HepG2 (cell line): Measurements from ENCODE around the gene SLC27A1. TPM values are rescaled to one million over a fixed set of nuclear protein-coding genes. Genes with fewer than 3 reads are reported as not detected.

Source experiments
- ERF ChIP-seq: IDR thresholded peaks from 2 replicates; pipeline ENCODE4 v1.6.1; 2018; ENCODE audit warnings: missing biosample characterization, missing genetic modification reagents
- EZH2 ChIP-seq: conservative IDR thresholded peaks from 2 replicates; pipeline ENCODE4 v1.6.1; 2012; ENCODE audit warnings: mild to moderate bottlenecking, low read depth, low read length, moderate library complexity
- FOXA1 ChIP-seq, 2 experiments: fragments of 450-650 bp in 1 of 2; sonication (generic) in 1 of 2; formaldehyde crosslinking in 1 of 2; IDR thresholded peaks; 2 replicates each; pipeline versions ENCODE4 v1.4.0 to v1.6.1; 2016 to 2020; ENCODE audit warnings: missing genetic modification reagents in 1 of 2
- FOXC1 ChIP-seq: sonication (generic); formaldehyde crosslinking; IDR thresholded peaks from 2 replicates; pipeline ENCODE4 v1.8.0; 2022; ENCODE audit warnings: mild to moderate bottlenecking, missing genetic modification reagents, borderline replicate concordance
- MED13 ChIP-seq: sonication (generic); formaldehyde crosslinking; IDR thresholded peaks from 2 replicates; pipeline ENCODE4 v1.5.0; 2020; ENCODE audit warnings: missing genetic modification reagents
- MTF2 ChIP-seq: sonication (generic); formaldehyde crosslinking; IDR thresholded peaks from 2 replicates; pipeline ENCODE4 v1.5.0; 2020; ENCODE audit warnings: missing genetic modification reagents, borderline replicate concordance
- NAIF1 ChIP-seq: sonication (generic); formaldehyde crosslinking; IDR thresholded peaks from 2 replicates; pipeline ENCODE4 v1.5.0; 2020; ENCODE audit warnings: mild to moderate bottlenecking, missing genetic modification reagents, borderline replicate concordance
- NFKBIZ ChIP-seq: IDR thresholded peaks from 2 replicates; pipeline ENCODE4 v1.6.1; 2018; ENCODE audit warnings: missing genetic modification reagents, missing compliant biosample characterization
- NFYB ChIP-seq: sonication (generic); formaldehyde crosslinking; IDR thresholded peaks from 2 replicates; pipeline ENCODE4 v1.4.0; 2020; ENCODE audit warnings: missing genetic modification reagents
- PHF20 ChIP-seq: sonication (generic); formaldehyde crosslinking; IDR thresholded peaks from 2 replicates; pipeline ENCODE4 v1.5.0; 2020; ENCODE audit warnings: mild to moderate bottlenecking, missing genetic modification reagents
- SP1 ChIP-seq, 2 experiments: fragments of 450-650 bp in 1 of 2; sonication (generic) in 1 of 2; formaldehyde crosslinking in 1 of 2; IDR thresholded peaks; 2 replicates each; pipeline versions ENCODE4 v1.4.0 to v1.6.1; 2016 to 2020; ENCODE audit warnings: missing genetic modification reagents in 1 of 2
- TAF1 ChIP-seq: sonication (generic); formaldehyde crosslinking; IDR thresholded peaks from 2 replicates; pipeline ENCODE4 v1.4.0; 2020; ENCODE audit warnings: missing genetic modification reagents
- ZBTB43 ChIP-seq: sonication (generic); formaldehyde crosslinking; conservative IDR thresholded peaks from 2 replicates; pipeline ENCODE4 v1.4.0; 2020; ENCODE audit warnings: missing genetic modification reagents
- ZNF326 ChIP-seq: sonication (generic); formaldehyde crosslinking; IDR thresholded peaks from 2 replicates; pipeline ENCODE4 v1.4.0; 2020; ENCODE audit warnings: missing genetic modification reagents, borderline replicate concordance
- ZNF484 ChIP-seq: sonication (generic); formaldehyde crosslinking; IDR thresholded peaks from 2 replicates; pipeline ENCODE4 v1.5.1; 2020; ENCODE audit warnings: mild to moderate bottlenecking, low read depth, missing genetic modification reagents, borderline replicate concordance
- ZNF674 ChIP-seq: sonication (generic); formaldehyde crosslinking; IDR thresholded peaks from 2 replicates; pipeline ENCODE4 v1.5.0; 2020; ENCODE audit warnings: low read depth, mild to moderate bottlenecking, missing genetic modification reagents
- ZNF7 ChIP-seq: IDR thresholded peaks from 2 replicates; pipeline ENCODE4 v1.6.1; 2016; ENCODE audit warnings: missing biosample characterization, missing genetic modification reagents
- ZNF766 ChIP-seq: sonication (generic); formaldehyde crosslinking; IDR thresholded peaks from 2 replicates; pipeline ENCODE4 v1.5.0; 2020; ENCODE audit warnings: missing genetic modification reagents, borderline replicate concordance
- ZNF839 ChIP-seq: sonication (generic); formaldehyde crosslinking; IDR thresholded peaks from 2 replicates; pipeline ENCODE4 v1.4.0; 2020; ENCODE audit warnings: missing genetic modification reagents, mild to moderate bottlenecking, borderline replicate concordance
- ZNF841 ChIP-seq: sonication (generic); formaldehyde crosslinking; IDR thresholded peaks from 2 replicates; pipeline ENCODE4 v1.8.1; 2023; ENCODE audit warnings: missing genetic modification reagents, borderline replicate concordance
- ZSCAN21 ChIP-seq: sonication (generic); formaldehyde crosslinking; IDR thresholded peaks from 2 replicates; pipeline ENCODE4 v1.8.0; 2022; ENCODE audit warnings: mild to moderate bottlenecking, missing genetic modification reagents, moderate library complexity, borderline replicate concordance
- polyA plus RNA-seq, 8 experiments: library from polyadenylated mRNA; depleted of rRNA in 3 of 8; stranded (reverse) in 7 of 8; unstranded in 1 of 8; fragments of >200 nt; fragmentation: Illumina TruSeq in 4 of 8; extraction: Trizol in 4 of 8; gene quantifications; 2 replicates each; pipeline versions ENCODE4 v1.2.1 to v1.2.3, GENCODE V29; 2011 to 2016; ENCODE audit warnings: low read depth in 4 of 8, missing spikeins in 1 of 8, mixed read lengths in 1 of 8; ENCODE audit not compliant: insufficient read depth in 1 of 8
- total RNA-seq, 5 experiments: library from RNA; depleted of rRNA; stranded (reverse); fragments of >200 nt; fragmentation: Illumina TruSeq; extraction: Trizol; gene quantifications; 2 replicates each; pipeline ENCODE4 v1.2.3, GENCODE V29; 2016; ENCODE audit warnings: low read depth in 1 of 5
- TF ChIP-seq, protein P1 (sequence below): sonication (generic); formaldehyde crosslinking; conservative IDR thresholded peaks from 2 replicates; pipeline ENCODE4 v1.4.0; 2020; ENCODE audit warnings: mild to moderate bottlenecking, missing genetic modification reagents, moderate library complexity
- TF ChIP-seq, protein P2 (sequence below): sonication (generic); formaldehyde crosslinking; IDR thresholded peaks from 2 replicates; pipeline ENCODE4 v1.4.0; 2020; ENCODE audit warnings: missing genetic modification reagents

Gene SLC27A1
- total and polyA plus RNA-seq, 2 of the 13 experiments (the other 11 are each of a cell fraction or from before 2014, with no cell fraction given) = 4.1 to 8.8 TPM

DNA sequence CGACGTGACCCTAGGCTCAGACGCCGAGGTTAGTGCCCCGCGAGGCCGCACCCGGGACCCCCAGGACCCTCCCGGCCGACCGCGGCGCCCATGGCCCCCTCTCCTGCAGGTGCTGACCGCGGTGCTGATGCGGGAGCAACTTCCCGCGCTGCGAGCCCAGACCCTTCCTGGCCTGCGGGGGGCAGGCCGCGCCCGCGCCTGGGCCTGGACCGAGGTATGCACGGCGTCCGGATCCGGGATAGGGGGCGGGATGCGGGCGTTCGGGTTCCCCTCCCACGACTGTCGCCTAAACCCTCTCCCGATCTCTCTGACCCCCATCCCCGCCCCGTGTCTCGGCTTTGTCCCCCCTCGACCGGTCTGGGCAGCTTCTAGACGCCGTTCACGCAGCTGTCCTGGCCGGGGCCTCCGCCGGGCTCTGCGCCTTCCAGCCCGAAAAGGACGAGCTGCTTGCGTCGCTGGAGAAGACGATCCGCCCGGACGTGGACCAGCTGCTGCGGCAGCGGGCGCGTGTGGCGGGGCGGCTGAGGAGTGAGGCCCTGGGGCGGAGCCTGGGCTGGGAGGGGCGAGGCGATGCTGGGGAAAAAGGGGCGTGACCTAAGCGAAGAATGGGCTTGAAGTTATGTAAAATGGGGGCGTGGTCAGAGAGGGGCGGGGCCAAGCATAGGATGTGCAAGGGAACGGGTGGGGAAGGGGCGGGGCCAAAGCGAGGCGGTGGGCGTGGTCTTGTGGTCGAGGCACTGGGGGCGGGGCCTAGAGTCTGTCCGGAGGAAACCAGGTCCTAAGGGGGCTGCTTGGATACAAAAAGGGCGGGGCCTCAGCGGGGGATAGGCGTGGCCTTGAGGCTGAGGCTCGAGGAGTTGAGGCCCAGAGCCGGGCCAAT is 69.2 kb downstream of the SLC27A1 start (continued):
- TF ChIP-seq, protein P1, sequence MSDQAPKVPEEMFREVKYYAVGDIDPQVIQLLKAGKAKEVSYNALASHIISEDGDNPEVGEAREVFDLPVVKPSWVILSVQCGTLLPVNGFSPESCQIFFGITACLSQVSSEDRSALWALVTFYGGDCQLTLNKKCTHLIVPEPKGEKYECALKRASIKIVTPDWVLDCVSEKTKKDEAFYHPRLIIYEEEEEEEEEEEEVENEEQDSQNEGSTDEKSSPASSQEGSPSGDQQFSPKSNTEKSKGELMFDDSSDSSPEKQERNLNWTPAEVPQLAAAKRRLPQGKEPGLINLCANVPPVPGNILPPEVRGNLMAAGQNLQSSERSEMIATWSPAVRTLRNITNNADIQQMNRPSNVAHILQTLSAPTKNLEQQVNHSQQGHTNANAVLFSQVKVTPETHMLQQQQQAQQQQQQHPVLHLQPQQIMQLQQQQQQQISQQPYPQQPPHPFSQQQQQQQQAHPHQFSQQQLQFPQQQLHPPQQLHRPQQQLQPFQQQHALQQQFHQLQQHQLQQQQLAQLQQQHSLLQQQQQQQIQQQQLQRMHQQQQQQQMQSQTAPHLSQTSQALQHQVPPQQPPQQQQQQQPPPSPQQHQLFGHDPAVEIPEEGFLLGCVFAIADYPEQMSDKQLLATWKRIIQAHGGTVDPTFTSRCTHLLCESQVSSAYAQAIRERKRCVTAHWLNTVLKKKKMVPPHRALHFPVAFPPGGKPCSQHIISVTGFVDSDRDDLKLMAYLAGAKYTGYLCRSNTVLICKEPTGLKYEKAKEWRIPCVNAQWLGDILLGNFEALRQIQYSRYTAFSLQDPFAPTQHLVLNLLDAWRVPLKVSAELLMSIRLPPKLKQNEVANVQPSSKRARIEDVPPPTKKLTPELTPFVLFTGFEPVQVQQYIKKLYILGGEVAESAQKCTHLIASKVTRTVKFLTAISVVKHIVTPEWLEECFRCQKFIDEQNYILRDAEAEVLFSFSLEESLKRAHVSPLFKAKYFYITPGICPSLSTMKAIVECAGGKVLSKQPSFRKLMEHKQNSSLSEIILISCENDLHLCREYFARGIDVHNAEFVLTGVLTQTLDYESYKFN (CRISPR knock-in tag) = no peak
- no peak for TF ChIP-seq ZNF484 (CRISPR knock-in tag)
- no peak for TF ChIP-seq NFKBIZ
- TF ChIP-seq, protein P2, sequence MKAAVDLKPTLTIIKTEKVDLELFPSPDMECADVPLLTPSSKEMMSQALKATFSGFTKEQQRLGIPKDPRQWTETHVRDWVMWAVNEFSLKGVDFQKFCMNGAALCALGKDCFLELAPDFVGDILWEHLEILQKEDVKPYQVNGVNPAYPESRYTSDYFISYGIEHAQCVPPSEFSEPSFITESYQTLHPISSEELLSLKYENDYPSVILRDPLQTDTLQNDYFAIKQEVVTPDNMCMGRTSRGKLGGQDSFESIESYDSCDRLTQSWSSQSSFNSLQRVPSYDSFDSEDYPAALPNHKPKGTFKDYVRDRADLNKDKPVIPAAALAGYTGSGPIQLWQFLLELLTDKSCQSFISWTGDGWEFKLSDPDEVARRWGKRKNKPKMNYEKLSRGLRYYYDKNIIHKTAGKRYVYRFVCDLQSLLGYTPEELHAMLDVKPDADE = no peak
- TF ChIP-seq MTF2 (CRISPR knock-in tag) = 0 out of 2 replicates have a peak, but pooled peaks have one; percentile 25
- TF ChIP-seq ZBTB43 = 0 out of 2 replicates have a peak, but pooled peaks have one; percentile 34
- no peak for TF ChIP-seq NAIF1 (CRISPR knock-in tag)
- 0 out of 2 replicates have a peak, but pooled peaks have one; percentile 33 for TF ChIP-seq ZNF839 (CRISPR knock-in tag)
- TF ChIP-seq ZNF841 (CRISPR knock-in tag) = no peak
- no peak for TF ChIP-seq ERF (CRISPR knock-in tag)
- no peak for TF ChIP-seq ZNF674 (CRISPR knock-in tag)
- no peak for TF ChIP-seq ZNF766
- peak; percentile 68; the same call in 1 of the 2 replicates for TF ChIP-seq SP1 (IDR thresholded peaks at IDR 0.05)
- peak; percentile 73 for TF ChIP-seq SP1 (CRISPR knock-in tag; IDR thresholded peaks at IDR 0.05)
- no peak for TF ChIP-seq ZNF326
- peak; percentile 37; the same call in 1 of the 2 replicates for TF ChIP-seq ZSCAN21 (CRISPR knock-in tag)
- TF ChIP-seq FOXC1 (CRISPR knock-in tag) = peak; percentile 58; the same call in 1 of the 2 replicates
- no peak for TF ChIP-seq EZH2
- no peak for TF ChIP-seq TAF1 (CRISPR knock-in tag)
- no peak for TF ChIP-seq PHF20 (CRISPR knock-in tag)
- TF ChIP-seq MED13 (CRISPR knock-in tag) = peak; percentile 30; the same call in 1 of the 2 replicates
- no peak for TF ChIP-seq ZNF7 (CRISPR knock-in tag)
- no peak for TF ChIP-seq FOXA1 (IDR thresholded peaks at IDR 0.05)
- TF ChIP-seq FOXA1 (CRISPR knock-in tag; IDR thresholded peaks at IDR 0.05) = no peak
- no peak for TF ChIP-seq NFYB (CRISPR knock-in tag)
